ENCODE measurements around the gene KDM4F. TPM values are rescaled to one million over a fixed set of nuclear protein-coding genes. Genes with fewer than 3 reads are reported as not detected.

Gene KDM4F
- total RNA-seq, 2 experiments from 2014 or later, result not detected

- Mint-ChIP-seq H3K4me1 (peaks cover 10% of the 10 kb centered on the region), H3K27me3 (no peaks in the 10 kb centered on the region), H3K9me3 (no peaks in the 10 kb centered on the region), H3K4me3 (no peak overlapping the region), H3K36me3 (peaks cover 9% of the 10 kb centered on the region), H3K27ac (no peak overlapping the region)
- DNase-seq, result no peak
These were observed 27.2 kb downstream of the KDM4F start for GRCh38 chr11:95076416-95076815.

- Mint-ChIP-seq H3K9me3 (no peaks in the 10 kb centered on the region), H3K27me3 (no peaks in the 10 kb centered on the region), H3K4me3 (no peak overlapping the region), H3K36me3 (peaks cover 7% of the 10 kb centered on the region), H3K4me1 (peaks cover 8% of the 10 kb centered on the region), H3K27ac (no peak overlapping the region)
- DNase-seq, result no peak
These were observed 27.8 kb downstream of the KDM4F start for GRCh38 chr11:95076981-95077380.

GRCh38 chr11:95078526-95078925, 29.3 kb downstream of the KDM4F start:
- Mint-ChIP-seq H3K9me3 (no peaks in the 10 kb centered on the region), H3K27me3 (no peaks in the 10 kb centered on the region), H3K4me3 (no peak overlapping the region), H3K27ac (no peak overlapping the region), H3K36me3 (no peaks in the 10 kb centered on the region), H3K4me1 (peaks cover 8% of the 10 kb centered on the region)
- no peak for DNase-seq

GRCh38 chr11:95081010-95081409, 31.8 kb downstream of the KDM4F start:
- Mint-ChIP-seq H3K36me3 (no peaks in the 10 kb centered on the region), H3K9me3 (no peaks in the 10 kb centered on the region), H3K4me3 (no peak overlapping the region), H3K27me3 (no peaks in the 10 kb centered on the region), H3K27ac (no peak overlapping the region), H3K4me1 (peaks cover 25% of the 10 kb centered on the region)
- DNase-seq, result no peak

GRCh38 chr11:95081412-95081811, 32.2 kb downstream of the KDM4F start:
- no peaks in the 10 kb centered on the region for H3K36me3 Mint-ChIP-seq
- H3K27ac Mint-ChIP-seq, result no peak overlapping the region
- no peaks in the 10 kb centered on the region for H3K27me3 Mint-ChIP-seq
- H3K4me1 Mint-ChIP-seq, result peaks cover 25% of the 10 kb centered on the region
- H3K9me3 Mint-ChIP-seq, result no peaks in the 10 kb centered on the region
- H3K4me3 Mint-ChIP-seq, result no peak overlapping the region
- no peak for DNase-seq

- DNase-seq, result no peak
- Mint-ChIP-seq H3K9me3 (no peaks in the 10 kb centered on the region), H3K27ac (no peak overlapping the region), H3K4me1 (peaks cover 25% of the 10 kb centered on the region), H3K4me3 (no peak overlapping the region), H3K36me3 (no peaks in the 10 kb centered on the region), H3K27me3 (no peaks in the 10 kb centered on the region)
These were observed 33.4 kb downstream of the KDM4F start for GRCh38 chr11:95082576-95083001.

- H3K27me3 Mint-ChIP-seq, result no peaks in the 10 kb centered on the region
- no peak overlapping the region for H3K27ac Mint-ChIP-seq
- H3K9me3 Mint-ChIP-seq, result no peaks in the 10 kb centered on the region
- H3K36me3 Mint-ChIP-seq, result peaks cover 2% of the 10 kb centered on the region
- peaks cover 32% of the 10 kb centered on the region for H3K4me1 Mint-ChIP-seq
- H3K4me3 Mint-ChIP-seq, result no peak overlapping the region
- DNase-seq, result peak; percentile 64
These were observed 35.3 kb downstream of the KDM4F start for GRCh38 chr11:95084509-95084908.

- Mint-ChIP-seq H3K36me3 (peaks cover 2% of the 10 kb centered on the region), H3K27ac (peak overlapping the region; percentile 1), H3K27me3 (no peaks in the 10 kb centered on the region), H3K4me3 (no peak overlapping the region), H3K4me1 (peaks cover 32% of the 10 kb centered on the region), H3K9me3 (no peaks in the 10 kb centered on the region)
- no peak for DNase-seq
These were observed 36.0 kb downstream of the KDM4F start for GRCh38 chr11:95085117-95085816.

- no peak overlapping the region for H3K4me3 Mint-ChIP-seq
- peaks cover 40% of the 10 kb centered on the region for H3K4me1 Mint-ChIP-seq
- H3K9me3 Mint-ChIP-seq, result no peaks in the 10 kb centered on the region
- DNase-seq, result no peak
- no peak overlapping the region for H3K27ac Mint-ChIP-seq
- no peaks in the 10 kb centered on the region for H3K27me3 Mint-ChIP-seq
- peaks cover 2% of the 10 kb centered on the region for H3K36me3 Mint-ChIP-seq
These were observed 36.9 kb downstream of the KDM4F start for GRCh38 chr11:95086151-95086550.

- H3K4me3 Mint-ChIP-seq, result no peak overlapping the region
- peaks cover under 1% of the 10 kb centered on the region for H3K27me3 Mint-ChIP-seq
- H3K9me3 Mint-ChIP-seq, result no peaks in the 10 kb centered on the region
- DNase-seq, result no peak
- no peak overlapping the region for H3K27ac Mint-ChIP-seq
- H3K36me3 Mint-ChIP-seq, result peaks cover 7% of the 10 kb centered on the region
- peaks cover 45% of the 10 kb centered on the region for H3K4me1 Mint-ChIP-seq
These were observed 37.8 kb downstream of the KDM4F start for GRCh38 chr11:95086836-95087570.

GRCh38 chr11:95088946-95089619, 39.9 kb downstream of the KDM4F start:
- peaks cover 55% of the 10 kb centered on the region for H3K4me1 Mint-ChIP-seq
- peaks cover 3% of the 10 kb centered on the region for H3K27me3 Mint-ChIP-seq
- no peaks in the 10 kb centered on the region for H3K9me3 Mint-ChIP-seq
- H3K36me3 Mint-ChIP-seq, result peaks cover 21% of the 10 kb centered on the region
- peak; percentile 23 for DNase-seq
- peak overlapping the region; percentile 84 for H3K4me3 Mint-ChIP-seq
- H3K27ac Mint-ChIP-seq, result peak overlapping the region; percentile 95

- DNase-seq, result peak; percentile 90
- no peaks in the 10 kb centered on the region for H3K9me3 Mint-ChIP-seq
- H3K4me1 Mint-ChIP-seq, result peaks cover 56% of the 10 kb centered on the region
- peaks cover 3% of the 10 kb centered on the region for H3K27me3 Mint-ChIP-seq
- peaks cover 27% of the 10 kb centered on the region for H3K36me3 Mint-ChIP-seq
- peak within 1 kb of the TSS; percentile 90 for H3K4me3 Mint-ChIP-seq
- peak within 1 kb of the TSS; percentile 95 for H3K27ac Mint-ChIP-seq
These were observed 40.7 kb downstream of the KDM4F start, which contains the start of gene ENDOD1 for GRCh38 chr11:95089620-95090542. ENDOD1 (plus strand) TSS chr11:95089846; CDS start chr11:95089928, 82 bp downstream.

GRCh38 chr11:95091663-95092180, 42.5 kb downstream of the KDM4F start:
- no peak for DNase-seq
- no peak overlapping the region for H3K27ac Mint-ChIP-seq
- peak overlapping the region; percentile 90 for H3K4me3 Mint-ChIP-seq
- no peaks in the 10 kb centered on the region for H3K9me3 Mint-ChIP-seq
- H3K36me3 Mint-ChIP-seq, result peaks cover 31% of the 10 kb centered on the region
- peaks cover 67% of the 10 kb centered on the region for H3K4me1 Mint-ChIP-seq
- peaks cover 3% of the 10 kb centered on the region for H3K27me3 Mint-ChIP-seq
